ENCODE measurements around the gene KIF26A.
A peak's percentile ranks its signal among the peaks of the same experiment; 100 is the strongest.

The KIF26A gene

GRCh38 chr14:104211741-104212140 lies 73.4 kb downstream of the KIF26A start:
- no peak for DNase-seq

GRCh38 chr14:104212206-104213095 lies 74.1 kb downstream of the KIF26A start:
- DNase-seq, result no peak

- DNase-seq, result no peak
These were observed 75.1 kb downstream of the KIF26A start for GRCh38 chr14:104213301-104214034.

- no peak for DNase-seq
These were observed 76.2 kb downstream of the KIF26A start for GRCh38 chr14:104214431-104215218.

- DNase-seq, result no peak
These were observed 77.4 kb downstream of the KIF26A start for GRCh38 chr14:104215706-104216334.

- DNase-seq, result no peak
These were observed 78.1 kb downstream of the KIF26A start for GRCh38 chr14:104216457-104216856.

GRCh38 chr14:104217486-104218360 lies 79.3 kb downstream of the KIF26A start:
- no peak for DNase-seq

- no peak for DNase-seq
These were observed 80.2 kb downstream of the KIF26A start for GRCh38 chr14:104218361-104219180.

GRCh38 chr14:104219731-104220214 lies 81.4 kb downstream of the KIF26A start:
- no peak for DNase-seq

- DNase-seq, result no peak
These were observed 82.1 kb downstream of the KIF26A start for GRCh38 chr14:104220215-104221070.

- DNase-seq, result no peak
These were observed 82.8 kb downstream of the KIF26A start for GRCh38 chr14:104221071-104221625.

- no peak for DNase-seq
These were observed 83.4 kb downstream of the KIF26A start for GRCh38 chr14:104221636-104222369.

GRCh38 chr14:104222396-104223036 lies 84.1 kb downstream of the KIF26A start:
- DNase-seq, result no peak

GRCh38 chr14:104223101-104224041 lies 85.0 kb downstream of the KIF26A start:
- peak; percentile 74 for DNase-seq

- peak; percentile 79 for DNase-seq
These were observed 85.7 kb downstream of the KIF26A start for GRCh38 chr14:104224131-104224505.

GRCh38 chr14:104224506-104225277 lies 86.3 kb downstream of the KIF26A start:
- peak; percentile 24 for DNase-seq
